CD4-positive, alpha-beta T cell (primary cell): ENCODE results near the gene TMIGD2. TPM values are rescaled to one million over a fixed set of nuclear protein-coding genes. Genes with fewer than 3 reads are reported as not detected.

Experiments used
- ATAC-seq: fragments of 200-7000 bp; cut with Tn5 transposase; one replicate; pipeline ENCODE4 v1.10.0; 2022; ENCODE audit warnings: mild to moderate bottlenecking; ENCODE audit not compliant: poor library complexity
- CTCF ChIA-PET: fragments of 350-600 bp; sonication (Branson Sonifier 250); formaldehyde crosslinking; loops from one replicate; lab custom pipeline; 2021; ENCODE audit warnings: antibody characterized with exemption, inconsistent platforms; lab: Charles Lee
- POLR2A ChIA-PET: fragments of 350-600 bp; sonication (Branson Sonifier 250); formaldehyde crosslinking; loops from one replicate; lab custom pipeline; 2021; ENCODE audit warnings: antibody characterized with exemption, inconsistent platforms; lab: Charles Lee
- DNase-seq, 14 experiments: peaks; one replicate each; pipeline ENCODE4 v3.0.0-alpha.2; 2013 to 2020; ENCODE audit warnings: mixed read lengths in 2 of 14
- H3K27ac ChIP-seq, 2 donors: one replicate each; pipeline versions ENCODE4 v1.5.1 to v1.7.0; 2013; ENCODE audit warnings: low read length in 2 of 2, low read depth in 1 of 2, mild to moderate bottlenecking in 1 of 2
- H3K27me3 ChIP-seq, 2 experiments: 1 replicate in 1 of 2; 2 replicates in 1 of 2; pipeline versions ENCODE4 v1.6.1 to v1.7.0; 2013; ENCODE audit warnings: low read length in 2 of 2, control low read depth in 1 of 2, mild to moderate bottlenecking in 1 of 2, moderate library complexity in 1 of 2; ENCODE audit not compliant: insufficient read depth in 2 of 2, control insufficient read depth in 1 of 2
- H3K36me3 ChIP-seq: one replicate; pipeline ENCODE4 v1.6.1; 2013; ENCODE audit warnings: low read length, control low read depth; ENCODE audit not compliant: insufficient read depth
- H3K4me1 ChIP-seq: one replicate; pipeline ENCODE4 v1.6.1; 2013; ENCODE audit warnings: low read length, control low read depth; ENCODE audit not compliant: insufficient read depth
- H3K4me3 ChIP-seq: one replicate; pipeline ENCODE4 v1.5.1; 2013; ENCODE audit warnings: mild to moderate bottlenecking, low read length, moderate library complexity
- H3K9me3 ChIP-seq, 2 experiments: 1 replicate in 1 of 2; 2 replicates in 1 of 2; pipeline versions ENCODE4 v1.6.1 to v1.7.0; 2013; ENCODE audit warnings: low read length in 2 of 2, mild to moderate bottlenecking in 2 of 2, control low read depth in 1 of 2, moderate library complexity in 1 of 2; ENCODE audit not compliant: control insufficient read depth in 1 of 2, insufficient read depth in 1 of 2
- H3K27ac Mint-ChIP-seq: one replicate; pipeline ENCODE4 v1.8.0; 2020; ENCODE audit warnings: mixed read lengths
- H3K27me3 Mint-ChIP-seq: one replicate; pipeline ENCODE4 v1.8.0; 2021; ENCODE audit warnings: mixed read lengths
- H3K36me3 Mint-ChIP-seq: one replicate; pipeline ENCODE4 v1.8.0; 2021; ENCODE audit warnings: low read depth, mixed read lengths
- H3K4me1 Mint-ChIP-seq: one replicate; pipeline ENCODE4 v1.8.0; 2021; ENCODE audit warnings: low read depth, mixed read lengths
- H3K4me3 Mint-ChIP-seq: one replicate; pipeline ENCODE4 v1.8.0; 2020; ENCODE audit warnings: mild to moderate bottlenecking, mixed read lengths
- H3K9me3 Mint-ChIP-seq: one replicate; pipeline ENCODE4 v1.8.0; 2020; ENCODE audit warnings: mixed read lengths
- intact Hi-C, 2 experiments: fragments of 100-400 bp; cut with DNase I in 1 of 2; cut with micrococcal nuclease in 1 of 2; formaldehyde crosslinking; loops; one replicate each; pipeline versions ENCODE4 v1.15.1 to v1.9.0; 2023 to 2025; cut with DNase I, micrococcal nuclease
- total RNA-seq, 174 experiments: library from RNA in 2 of 174; stranded (reverse) in 2 of 174; gene quantifications; one replicate each; pipeline ENCODE4 v1.2.3 and lab custom pipeline; 2021 to 2026
- TF ChIP-seq, protein P1 (sequence below): fragments of 200-600 bp; IDR thresholded peaks from one replicate; pipeline ENCODE4 v1.8.0; 2022; ENCODE audit warnings: antibody characterized with exemption, mild to moderate bottlenecking

Gene TMIGD2
- total RNA-seq, 2 experiments from 2014 or later, result 17.6 to 20.9 TPM

DNA sequence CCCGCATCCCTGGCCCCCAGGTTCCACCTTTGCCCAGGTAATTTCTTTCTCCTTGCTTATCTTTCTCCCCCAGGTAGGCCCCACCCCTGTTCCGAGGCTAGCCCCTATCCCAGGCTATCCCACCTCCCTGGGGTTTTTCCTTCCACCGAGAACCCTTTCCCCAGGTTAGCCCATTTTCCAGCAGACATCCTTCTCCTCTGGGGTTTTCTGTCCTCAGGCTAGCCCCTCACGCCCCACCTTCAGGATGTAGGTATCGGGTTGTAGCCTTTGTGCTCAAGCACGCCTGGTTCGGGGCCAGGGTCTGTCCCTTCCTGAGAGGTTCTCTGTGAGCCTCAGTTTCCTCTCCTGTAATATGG lies 3.0 kb upstream of the TMIGD2 start:
- H3K9me3 ChIP-seq, result no peaks in the 10 kb centered on the region
- H3K4me1 ChIP-seq, result peaks cover 36% of the 10 kb centered on the region
- ATAC-seq (no peak), DNase-seq (no peak)
- peaks cover 0 to 3% of the 10 kb centered on the region in 2 experiments for H3K27me3 ChIP-seq
- H3K4me3 ChIP-seq, result no peak overlapping the region
- intact Hi-C loops, result loop anchor here in 1 of 2 experiments (2.0 kb wide), 1 partner anchor 22 kb away; no protein-coding TSS in a partner anchor
- H3K27ac ChIP-seq, result no peak overlapping the region
- no peaks in the 10 kb centered on the region for H3K36me3 ChIP-seq
- CTCF ChIA-PET, result no interaction called here
- Mint-ChIP-seq H3K36me3 (no peaks in the 10 kb centered on the region), H3K9me3 (no peaks in the 10 kb centered on the region), H3K27ac (no peak overlapping the region), H3K4me3 (peak overlapping the region; percentile 45), H3K27me3 (no peaks in the 10 kb centered on the region), H3K4me1 (peaks cover 34% of the 10 kb centered on the region)
- TF ChIP-seq, protein P1, sequence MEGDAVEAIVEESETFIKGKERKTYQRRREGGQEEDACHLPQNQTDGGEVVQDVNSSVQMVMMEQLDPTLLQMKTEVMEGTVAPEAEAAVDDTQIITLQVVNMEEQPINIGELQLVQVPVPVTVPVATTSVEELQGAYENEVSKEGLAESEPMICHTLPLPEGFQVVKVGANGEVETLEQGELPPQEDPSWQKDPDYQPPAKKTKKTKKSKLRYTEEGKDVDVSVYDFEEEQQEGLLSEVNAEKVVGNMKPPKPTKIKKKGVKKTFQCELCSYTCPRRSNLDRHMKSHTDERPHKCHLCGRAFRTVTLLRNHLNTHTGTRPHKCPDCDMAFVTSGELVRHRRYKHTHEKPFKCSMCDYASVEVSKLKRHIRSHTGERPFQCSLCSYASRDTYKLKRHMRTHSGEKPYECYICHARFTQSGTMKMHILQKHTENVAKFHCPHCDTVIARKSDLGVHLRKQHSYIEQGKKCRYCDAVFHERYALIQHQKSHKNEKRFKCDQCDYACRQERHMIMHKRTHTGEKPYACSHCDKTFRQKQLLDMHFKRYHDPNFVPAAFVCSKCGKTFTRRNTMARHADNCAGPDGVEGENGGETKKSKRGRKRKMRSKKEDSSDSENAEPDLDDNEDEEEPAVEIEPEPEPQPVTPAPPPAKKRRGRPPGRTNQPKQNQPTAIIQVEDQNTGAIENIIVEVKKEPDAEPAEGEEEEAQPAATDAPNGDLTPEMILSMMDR, result no peak
- POLR2A ChIA-PET, result no interaction called here

DNA sequence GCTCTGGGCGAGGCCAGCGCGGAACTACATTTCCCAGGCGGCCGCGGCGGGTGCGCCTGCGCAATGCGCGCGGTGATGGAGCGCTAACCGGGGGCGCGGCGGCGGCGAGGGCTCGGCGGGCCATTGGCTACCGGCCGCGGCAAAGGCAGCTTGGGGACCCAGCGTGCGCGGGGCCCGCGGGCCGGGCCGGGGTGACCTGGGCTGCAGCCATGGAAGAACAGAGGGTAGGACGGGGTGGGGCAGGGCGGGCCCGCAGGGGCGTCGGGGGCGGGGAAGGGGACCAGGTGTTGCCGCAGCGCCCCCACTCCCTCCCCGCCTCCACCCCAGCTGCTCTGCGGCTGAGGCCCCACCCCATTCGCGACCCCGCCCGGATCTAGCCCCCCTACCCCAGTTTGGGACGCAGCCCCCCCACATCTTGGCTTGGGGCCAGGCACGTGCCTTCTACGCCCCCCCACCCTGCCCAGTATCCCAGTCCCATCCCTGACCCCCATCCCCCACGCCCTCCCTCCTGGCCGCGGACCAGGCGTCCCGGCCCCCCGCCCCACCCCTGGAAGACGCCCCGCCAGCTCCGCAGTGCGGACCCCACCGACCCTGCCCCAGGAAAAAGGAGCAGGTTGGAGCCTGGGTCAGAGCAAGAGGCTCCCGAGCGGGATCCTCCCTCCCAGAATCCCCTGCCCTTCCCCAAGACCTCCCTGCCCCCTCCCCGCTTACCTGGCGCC lies 2.5 kb upstream of the TMIGD2 start, which contains the start of gene FSD1:
Gene FSD1, plus strand, starts transcription at position 61 of the 719 bp plus-strand sequence. Its CDS starts 149 bp downstream, at position 210.
- Histone ChIP-seq H3K27ac (no peak within 1 kb of the TSS), H3K4me1 (peaks cover 36% of the 10 kb centered on the region), H3K4me3 (peak within 1 kb of the TSS; percentile 20), H3K9me3 (no peaks in the 10 kb centered on the region), H3K36me3 (no peaks in the 10 kb centered on the region), H3K27me3 (peaks cover 0 to 3% of the 10 kb centered on the region in 2 experiments)
- DNase-seq (peak; percentile 28 to 76 (median 52)), ATAC-seq (peak; percentile 45)
- TF ChIP-seq, protein P1, result no peak
- Mint-ChIP-seq H3K27ac (peak within 1 kb of the TSS; percentile 88), H3K4me3 (peak within 1 kb of the TSS; percentile 56), H3K36me3 (no peaks in the 10 kb centered on the region), H3K9me3 (no peaks in the 10 kb centered on the region), H3K27me3 (no peaks in the 10 kb centered on the region), H3K4me1 (peaks cover 34% of the 10 kb centered on the region)
- ChIA-PET CTCF (interaction anchor here (0.7 kb wide), 1 partner anchor 95 kb away, joined by 3 read pairs; the partner anchor contains the start of gene SH3GL1), POLR2A (interaction anchor here (0.9 to 3.8 kb wide), 2 partner anchors 23 to 38 kb away, joined by 3 to 32 read pairs; partner anchors contain the start of gene MPND)
- intact Hi-C loops, result loop anchor here in 1 of 2 experiments (2.0 to 5.0 kb wide), 2 partner anchors 22 to 38 kb away; partner anchors contain the start of gene MPND

DNA sequence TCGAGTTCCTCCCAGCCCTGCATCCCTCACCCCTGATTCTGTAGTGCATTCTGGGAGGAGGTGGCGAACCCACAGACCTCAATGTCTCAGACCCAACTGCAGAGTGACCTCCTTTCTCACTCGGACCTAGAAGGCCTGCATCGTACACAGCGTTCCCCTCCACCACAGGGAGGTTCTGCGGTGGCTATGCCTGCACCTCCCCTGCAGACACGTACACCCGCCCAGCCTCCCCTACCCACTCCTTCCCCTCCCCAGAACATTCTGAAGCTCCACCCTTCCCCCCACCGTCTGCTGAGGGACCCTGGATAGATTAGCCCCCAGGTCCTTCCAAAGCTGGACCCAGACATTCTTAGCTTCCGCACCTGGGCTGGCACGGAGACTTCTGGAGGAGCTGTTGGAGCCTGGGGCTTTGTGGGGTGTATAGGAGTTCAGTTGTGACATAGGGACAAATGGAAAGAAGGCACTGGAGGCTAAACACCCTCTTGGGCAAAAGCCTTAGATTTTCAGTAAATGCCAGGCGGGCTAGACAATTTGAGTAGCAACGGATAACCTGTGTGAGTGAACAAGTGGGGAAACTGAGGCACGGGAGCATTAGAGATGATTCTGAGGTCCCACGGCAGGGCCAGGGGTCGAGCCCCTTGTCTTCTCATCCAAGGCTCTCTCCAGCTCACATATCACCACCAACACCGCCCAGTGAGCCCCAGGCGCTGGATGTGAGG lies 1.8 kb upstream of the TMIGD2 start:
- Histone ChIP-seq H3K4me3 (peak overlapping the region; percentile 20), H3K27ac (no peak overlapping the region)
- POLR2A ChIA-PET, result interaction anchor here (0.9 to 3.8 kb wide), 2 partner anchors 24 to 39 kb away, joined by 3 to 32 read pairs; partner anchors contain the start of gene MPND

More for the DNA sequence above, 1.8 kb upstream of the TMIGD2 start:
- H3K36me3 ChIP-seq, result peaks cover under 1% of the 10 kb centered on the region
- H3K36me3 Mint-ChIP-seq, result peaks cover 4% of the 10 kb centered on the region
- H3K4me1 ChIP-seq, result peaks cover 42% of the 10 kb centered on the region
- H3K9me3 Mint-ChIP-seq, result no peaks in the 10 kb centered on the region
- peak overlapping the region; percentile 56 for H3K4me3 Mint-ChIP-seq
- ATAC-seq (no peak), DNase-seq (peak in 3 of 14 experiments; percentile 15 to 28 (median 22))
- intact Hi-C loops, result loop anchor here (2.0 to 5.0 kb wide), 3 partner anchors 23 to 39 kb away; partner anchors contain the start of gene MPND (in 2 of the 2)
- TF ChIP-seq, protein P1, result no peak
- no peaks in the 10 kb centered on the region for H3K27me3 Mint-ChIP-seq
- no peaks in the 10 kb centered on the region for H3K9me3 ChIP-seq
- H3K4me1 Mint-ChIP-seq, result peaks cover 39% of the 10 kb centered on the region
- CTCF ChIA-PET, result interaction anchor here (0.7 kb wide), 1 partner anchor 96 kb away, joined by 3 read pairs; the partner anchor contains the start of gene SH3GL1
- H3K27ac Mint-ChIP-seq, result peak overlapping the region; percentile 88
- peaks cover 0 to 3% of the 10 kb centered on the region in 2 experiments for H3K27me3 ChIP-seq
